GM12873 (cell line): ENCODE results near the gene HYAL2.
A peak's percentile ranks its signal among the peaks of the same experiment; 100 is the strongest.

Experiments
- TF ChIP-seq, protein P1 (sequence below): IDR thresholded peaks from 2 replicates; pipeline ENCODE4 v1.5.1; 2012; ENCODE audit warnings: low read depth, mild to moderate bottlenecking, moderate library complexity, low read length, control low read depth; ENCODE audit not compliant: insufficient read depth; ENCODE audit errors: missing control alignments

Gene HYAL2

DNA sequence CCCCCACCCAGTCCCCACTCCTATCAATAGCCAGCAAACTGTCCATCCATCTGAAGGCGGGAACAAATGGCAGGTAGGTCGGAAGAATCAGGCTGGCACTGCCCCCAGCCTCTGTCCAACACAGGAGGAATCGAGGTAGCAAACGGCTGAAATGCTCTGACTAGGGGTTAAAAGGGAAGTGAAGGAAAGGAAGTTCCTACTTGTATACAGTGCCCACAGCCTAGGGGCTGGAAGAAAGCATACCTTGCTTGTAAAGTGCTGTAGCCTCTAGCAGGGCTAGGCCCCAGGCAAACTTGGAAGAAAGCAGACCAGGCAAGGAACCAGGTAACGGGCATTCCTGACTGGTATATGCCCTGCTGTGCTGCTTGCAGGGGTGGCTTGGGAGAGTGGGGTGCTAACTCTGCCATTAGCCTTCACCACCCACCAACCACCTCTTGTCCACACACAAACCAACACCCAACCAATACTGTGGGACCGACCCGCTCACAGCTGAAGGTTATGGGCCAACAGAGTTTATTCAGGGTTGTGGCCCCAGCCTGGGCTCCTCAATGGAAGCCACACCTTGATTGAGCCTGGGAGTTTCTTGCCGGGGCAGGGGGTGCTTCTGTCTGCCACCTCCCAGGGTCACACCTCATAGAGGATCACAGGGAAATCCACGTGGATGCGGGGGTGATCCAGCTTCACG lies 3.1 kb upstream of the HYAL2 start:
- TF ChIP-seq, protein P1, sequence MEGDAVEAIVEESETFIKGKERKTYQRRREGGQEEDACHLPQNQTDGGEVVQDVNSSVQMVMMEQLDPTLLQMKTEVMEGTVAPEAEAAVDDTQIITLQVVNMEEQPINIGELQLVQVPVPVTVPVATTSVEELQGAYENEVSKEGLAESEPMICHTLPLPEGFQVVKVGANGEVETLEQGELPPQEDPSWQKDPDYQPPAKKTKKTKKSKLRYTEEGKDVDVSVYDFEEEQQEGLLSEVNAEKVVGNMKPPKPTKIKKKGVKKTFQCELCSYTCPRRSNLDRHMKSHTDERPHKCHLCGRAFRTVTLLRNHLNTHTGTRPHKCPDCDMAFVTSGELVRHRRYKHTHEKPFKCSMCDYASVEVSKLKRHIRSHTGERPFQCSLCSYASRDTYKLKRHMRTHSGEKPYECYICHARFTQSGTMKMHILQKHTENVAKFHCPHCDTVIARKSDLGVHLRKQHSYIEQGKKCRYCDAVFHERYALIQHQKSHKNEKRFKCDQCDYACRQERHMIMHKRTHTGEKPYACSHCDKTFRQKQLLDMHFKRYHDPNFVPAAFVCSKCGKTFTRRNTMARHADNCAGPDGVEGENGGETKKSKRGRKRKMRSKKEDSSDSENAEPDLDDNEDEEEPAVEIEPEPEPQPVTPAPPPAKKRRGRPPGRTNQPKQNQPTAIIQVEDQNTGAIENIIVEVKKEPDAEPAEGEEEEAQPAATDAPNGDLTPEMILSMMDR, result no peak

DNA sequence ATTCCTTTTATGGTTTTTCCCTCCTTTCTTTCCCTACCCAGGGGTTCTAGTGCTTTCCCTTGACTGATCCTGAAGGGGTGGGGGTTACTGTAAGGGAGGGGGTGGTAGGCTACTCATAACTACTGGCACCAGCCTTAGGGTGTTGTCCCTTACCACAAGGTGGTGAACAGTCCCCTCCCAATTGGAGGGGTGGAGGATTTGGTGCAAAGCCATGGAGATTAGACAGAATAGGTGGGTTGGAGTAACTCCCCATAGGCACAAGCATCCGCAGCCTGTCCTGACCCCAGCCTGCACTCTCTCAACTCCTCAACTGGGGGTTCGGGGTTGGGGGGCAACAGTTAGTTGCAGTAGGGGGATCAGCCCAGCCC lies 2.6 kb upstream of the HYAL2 start:
- TF ChIP-seq, protein P1, result no peak

DNA sequence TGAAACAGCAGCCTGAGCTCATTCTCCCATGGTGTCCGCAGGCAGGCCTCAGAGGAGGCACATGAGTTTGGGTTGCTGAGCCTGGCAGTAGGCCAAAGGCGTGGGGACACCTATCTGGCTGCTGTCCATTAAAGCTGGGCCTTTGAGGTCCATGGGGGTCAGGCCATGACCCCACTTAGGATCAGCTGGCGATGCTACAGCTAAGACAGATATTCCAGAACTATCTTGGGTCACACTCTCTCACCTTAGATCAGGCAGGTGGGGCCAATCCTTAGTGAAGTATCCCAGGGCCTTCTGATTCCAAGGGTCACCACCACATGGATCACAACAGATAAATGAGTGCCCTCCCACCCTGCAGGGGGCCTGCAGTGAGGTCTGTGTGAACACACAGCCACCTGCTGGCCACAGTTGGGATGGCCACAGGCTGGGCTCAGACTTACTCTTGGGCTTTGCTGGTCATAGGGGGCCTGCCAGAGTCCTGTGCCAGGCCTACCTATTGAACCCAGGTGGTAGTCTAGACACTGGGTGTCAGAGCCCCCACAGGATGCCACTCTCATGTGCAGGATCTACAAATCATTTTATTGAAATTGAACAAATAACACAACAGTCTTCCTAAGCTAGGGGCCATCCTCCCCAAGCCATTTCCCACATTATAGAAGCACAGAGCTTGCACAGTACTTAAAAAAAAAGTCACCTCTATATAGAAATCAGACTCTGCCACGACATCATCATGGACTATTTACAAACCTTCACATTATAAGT lies 2.0 kb upstream of the HYAL2 start:
- TF ChIP-seq, protein P1, result peak; percentile 88

DNA sequence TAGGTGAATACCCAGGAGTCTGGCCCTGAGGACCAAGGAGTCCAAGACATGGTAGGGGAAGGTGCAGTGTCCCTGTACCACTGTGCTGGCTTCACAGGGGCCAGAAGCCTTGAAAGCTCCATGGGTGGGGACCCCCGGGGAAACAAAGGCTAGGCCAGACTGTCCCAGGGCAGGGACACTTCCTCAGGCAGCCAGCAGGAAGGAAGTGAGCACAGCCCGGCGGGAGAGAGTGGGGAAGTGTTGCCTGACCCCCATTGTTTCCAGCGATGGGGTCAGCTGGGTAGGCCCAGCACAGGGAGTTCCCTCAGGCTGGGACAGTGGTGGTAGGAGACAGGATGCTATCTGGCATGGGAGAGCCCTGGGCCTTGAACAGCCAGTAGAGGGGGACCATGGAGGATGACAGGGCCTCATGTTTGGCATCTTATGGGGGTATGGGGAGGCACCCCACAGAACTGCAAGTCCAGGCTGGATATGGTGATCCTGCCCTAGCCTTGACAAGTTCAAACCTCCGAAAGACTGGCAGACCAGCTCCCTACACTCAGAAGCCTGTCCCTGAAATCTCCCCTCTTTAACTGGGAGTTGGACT lies 1.2 kb upstream of the HYAL2 start:
- TF ChIP-seq, protein P1, result no peak

DNA sequence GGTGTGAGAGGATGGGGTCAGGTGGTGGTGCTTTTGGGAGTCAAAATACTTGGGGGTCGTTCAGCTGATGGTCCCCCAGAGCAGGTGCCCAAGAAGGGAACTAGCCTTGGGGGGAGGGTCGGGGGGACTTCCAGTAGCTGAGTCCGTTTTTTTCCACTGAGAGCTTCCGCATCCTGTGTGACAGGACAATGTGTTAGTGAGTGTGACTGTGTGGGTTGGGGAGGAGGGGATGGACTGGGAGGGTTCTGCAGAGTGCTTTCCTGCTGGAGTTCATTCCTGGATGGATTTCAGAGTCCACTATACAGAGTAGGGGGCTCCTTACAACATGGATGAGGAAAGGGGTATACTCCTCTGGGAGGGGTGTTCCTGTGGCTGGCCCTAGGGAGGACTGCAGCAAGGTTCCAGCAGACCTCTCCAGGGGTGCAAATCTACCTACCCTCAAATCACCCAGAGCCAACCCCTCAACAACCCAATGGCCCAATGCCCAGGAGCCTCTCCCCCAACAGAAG lies 601 bp upstream of the HYAL2 start:
- TF ChIP-seq, protein P1, result no peak

DNA sequence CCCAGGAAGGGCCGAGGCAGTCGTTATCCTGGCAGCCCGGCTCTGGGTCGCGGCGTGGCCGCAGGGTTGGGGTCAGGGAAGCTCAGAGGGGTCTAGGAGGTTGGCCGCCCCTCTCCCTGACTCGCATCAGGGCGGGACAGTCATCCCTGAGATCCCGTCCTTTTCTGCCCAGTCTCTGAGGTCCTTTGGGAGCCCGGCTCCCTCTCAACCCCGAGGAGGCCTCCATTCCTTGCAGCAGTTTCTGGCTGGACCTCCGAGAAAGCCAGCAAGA lies 495 bp downstream of the HYAL2 start:
- TF ChIP-seq, protein P1, result no peak

DNA sequence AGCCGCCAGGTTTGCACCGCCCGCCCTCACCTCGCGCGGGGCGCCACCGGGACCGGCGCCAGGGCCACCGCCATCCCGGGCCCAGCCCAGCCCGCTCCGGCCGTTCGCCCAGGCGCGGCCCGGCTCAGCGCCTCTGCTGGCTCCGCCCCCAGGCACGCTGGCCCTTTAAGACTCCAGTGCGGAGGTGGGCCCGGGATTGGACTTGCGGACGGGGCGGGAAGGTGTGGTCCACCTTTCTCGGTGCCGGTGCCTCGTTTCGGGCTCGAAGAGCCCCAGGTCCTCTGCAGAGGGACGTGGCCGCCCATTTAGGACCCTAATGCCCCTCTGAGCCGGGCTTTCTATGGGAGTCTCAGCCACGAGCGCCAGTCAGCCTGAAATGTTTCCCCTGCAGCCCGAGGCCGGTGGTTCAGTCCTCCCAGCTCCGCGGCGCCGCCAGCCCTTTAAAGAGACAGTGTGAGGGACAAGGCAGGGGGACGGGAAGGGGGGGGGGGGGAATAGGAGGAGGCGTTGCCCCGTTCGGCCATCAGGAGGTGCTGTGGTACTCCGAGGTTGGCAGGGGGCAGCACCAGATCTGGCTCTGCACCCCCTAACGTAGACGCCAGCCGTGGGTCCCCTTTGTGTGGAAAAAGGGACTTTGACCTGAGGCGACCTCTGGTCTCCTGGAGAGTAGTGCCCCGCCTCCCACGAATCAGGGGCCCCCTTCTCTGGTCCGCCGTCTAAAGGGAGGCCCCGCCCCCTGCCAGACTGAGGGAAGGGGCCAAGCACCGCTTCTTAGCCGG lies 1.0 kb downstream of the HYAL2 start:
- TF ChIP-seq, protein P1, result peak; percentile 74
